Stimulated activated CD8-positive, alpha-beta memory T cell treated with anti-CD3 and anti-CD28 coated beads, Interleukin-4, amount 100 ng/mL, for 1 hour (primary cell): ENCODE results near the gene PLBD2.

ENCODE experiments used
- DNase-seq, 2 donors: peaks; one replicate each; pipeline ENCODE4 v3.0.0-alpha.2; 2020; ENCODE audit warnings: low read depth in 2 of 2, low spot score in 1 of 2

PLBD2 gene

GRCh38 chr12:113358381-113359132, at the start of gene PLBD2:
Gene PLBD2, plus strand, starts transcription at chr12:113358587. Its CDS starts 14 bp downstream, at chr12:113358601.
- peak; percentile 78 to 90 for DNase-seq

- DNase-seq = no peak
Observed at GRCh38 chr12:113310489-113310888, 47.9 kb upstream of the PLBD2 start.

- DNase-seq = no peak
Observed at GRCh38 chr12:113314121-113314529, 44.3 kb upstream of the PLBD2 start.

GRCh38 chr12:113315358-113315757, 43.0 kb upstream of the PLBD2 start:
- DNase-seq = no peak

GRCh38 chr12:113316155-113316554, 42.2 kb upstream of the PLBD2 start:
- no peak for DNase-seq

- DNase-seq = no peak
Observed at GRCh38 chr12:113317122-113317521, 41.3 kb upstream of the PLBD2 start.

GRCh38 chr12:113318046-113318656, 40.2 kb upstream of the PLBD2 start:
- no peak for DNase-seq

- DNase-seq = no peak
Observed at GRCh38 chr12:113318900-113319628, 39.3 kb upstream of the PLBD2 start.

GRCh38 chr12:113320401-113320800, 38.0 kb upstream of the PLBD2 start:
- DNase-seq = no peak

GRCh38 chr12:113322343-113322742, 36.0 kb upstream of the PLBD2 start:
- DNase-seq = no peak

GRCh38 chr12:113325916-113326315, 32.5 kb upstream of the PLBD2 start:
- DNase-seq = no peak

- no peak for DNase-seq
Observed at GRCh38 chr12:113326775-113327395, 31.5 kb upstream of the PLBD2 start.

GRCh38 chr12:113328368-113328889, 30.0 kb upstream of the PLBD2 start:
- DNase-seq = no peak

GRCh38 chr12:113329022-113329790, 29.2 kb upstream of the PLBD2 start:
- no peak for DNase-seq

GRCh38 chr12:113329791-113330417, 28.5 kb upstream of the PLBD2 start:
- DNase-seq = no peak

GRCh38 chr12:113330505-113330904, 27.9 kb upstream of the PLBD2 start:
- no peak for DNase-seq

GRCh38 chr12:113332688-113333417, 25.5 kb upstream of the PLBD2 start:
- no peak for DNase-seq

GRCh38 chr12:113333418-113333750, 25.0 kb upstream of the PLBD2 start:
- DNase-seq = no peak

GRCh38 chr12:113333877-113334785, 24.3 kb upstream of the PLBD2 start:
- DNase-seq = no peak
